A673 (cell line): ENCODE results near the gene KAZN.

Source experiments
- EZH2 ChIP-seq: fragments of 200-600 bp; sonication (generic); IDR thresholded peaks from 2 replicates; pipeline ENCODE4 v1.6.1; 2017; ENCODE audit warnings: borderline replicate concordance, low read depth, mild to moderate bottlenecking, mixed read lengths, antibody characterized with exemption, low read length; ENCODE audit not compliant: poor library complexity, severe bottlenecking
- TF ChIP-seq, protein P1 (sequence below): fragments of 300-800, 200-600 bp; sonication (generic); conservative IDR thresholded peaks from 2 replicates; pipeline ENCODE4 v1.5.1; 2017; ENCODE audit warnings: low read depth, mild to moderate bottlenecking, antibody characterized with exemption, low read length, moderate library complexity, mixed read lengths

- TF ChIP-seq, protein P1, sequence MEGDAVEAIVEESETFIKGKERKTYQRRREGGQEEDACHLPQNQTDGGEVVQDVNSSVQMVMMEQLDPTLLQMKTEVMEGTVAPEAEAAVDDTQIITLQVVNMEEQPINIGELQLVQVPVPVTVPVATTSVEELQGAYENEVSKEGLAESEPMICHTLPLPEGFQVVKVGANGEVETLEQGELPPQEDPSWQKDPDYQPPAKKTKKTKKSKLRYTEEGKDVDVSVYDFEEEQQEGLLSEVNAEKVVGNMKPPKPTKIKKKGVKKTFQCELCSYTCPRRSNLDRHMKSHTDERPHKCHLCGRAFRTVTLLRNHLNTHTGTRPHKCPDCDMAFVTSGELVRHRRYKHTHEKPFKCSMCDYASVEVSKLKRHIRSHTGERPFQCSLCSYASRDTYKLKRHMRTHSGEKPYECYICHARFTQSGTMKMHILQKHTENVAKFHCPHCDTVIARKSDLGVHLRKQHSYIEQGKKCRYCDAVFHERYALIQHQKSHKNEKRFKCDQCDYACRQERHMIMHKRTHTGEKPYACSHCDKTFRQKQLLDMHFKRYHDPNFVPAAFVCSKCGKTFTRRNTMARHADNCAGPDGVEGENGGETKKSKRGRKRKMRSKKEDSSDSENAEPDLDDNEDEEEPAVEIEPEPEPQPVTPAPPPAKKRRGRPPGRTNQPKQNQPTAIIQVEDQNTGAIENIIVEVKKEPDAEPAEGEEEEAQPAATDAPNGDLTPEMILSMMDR = no peak
- no peak for TF ChIP-seq EZH2
Observed at GRCh38 chr1:15011661-15012060, 413.2 kb downstream of the KAZN start.
